Mucosa of descending colon (tissue), 3 donors: ENCODE measurements around the gene RNF146. TPM values are rescaled to one million over a fixed set of nuclear protein-coding genes. Genes with fewer than 3 reads are reported as not detected.
"Not testable (repeated sequence)": the region's sequence is repeated elsewhere in the genome, so short reads cannot be mapped to it uniquely, and the experiment has no call there.

Experiments
- ATAC-seq: fragments of 200-7000 bp; cut with Tn5 transposase; one replicate; pipeline ENCODE4 v1.9.1; 2020; ENCODE audit warnings: mild to moderate bottlenecking, moderate library complexity
- DNase-seq, 3 donors: peaks; one replicate each; pipeline ENCODE4 v3.0.0-alpha.2; 2020
- H3K36me3 ChIP-seq: fragments of 200-600 bp; one replicate; pipeline ENCODE4 v1.8.0; 2021; ENCODE audit warnings: low read depth, mild to moderate bottlenecking
- H3K4me1 ChIP-seq: fragments of 200-600 bp; one replicate; pipeline ENCODE4 v1.8.0; 2021; ENCODE audit warnings: low read depth, mild to moderate bottlenecking
- H3K4me3 ChIP-seq: fragments of 200-600 bp; one replicate; pipeline ENCODE4 v1.8.0; 2021; ENCODE audit warnings: mild to moderate bottlenecking
- H3K9me3 ChIP-seq: fragments of 200-600 bp; one replicate; pipeline ENCODE4 v1.8.0; 2021; ENCODE audit warnings: mild to moderate bottlenecking
- CTCF ChIP-seq: fragments of 200-600 bp; IDR thresholded peaks from one replicate; pipeline ENCODE4 v1.8.0; 2022; ENCODE audit warnings: antibody characterized with exemption, mild to moderate bottlenecking
- intact Hi-C, 2 donors: fragments of 100-400 bp; cut with DNase I in 1 of 2; cut with micrococcal nuclease in 1 of 2; formaldehyde crosslinking; loops; one replicate each; pipeline versions ENCODE4 v1.11.0 to v1.11.1; 2022; cut with DNase I, micrococcal nuclease
- total RNA-seq, 3 donors: library from RNA; stranded (reverse); fragmentation: NEBNext Ultra II Directional in 2 of 3; extraction: Animal tissue kit (Norgen Biotek cat#: 25700) in 2 of 3; gene quantifications; one replicate each; pipeline versions ENCODE4 v1.2.1 to v1.2.4, GENCODE V29; 2021 to 2023
- donor health status: DM: no; HTN: no; CAD: no; lungs with moderate emphysema.
- donor health status: DM: no; HTN: no; CAD: no.
- donor health status: DM: no; HTN: yes; CAD: no.

Gene RNF146
- total RNA-seq, 3 donors from 2014 or later: 25.1 to 48.6 (median 29.5) TPM

GRCh38 chr6:127305741-127306140, 39.1 kb downstream of the RNF146 start:
- ATAC-seq (no peak), DNase-seq (no peak)
- H3K4me1 ChIP-seq: no peaks in the 10 kb centered on the region
- no peaks in the 10 kb centered on the region for H3K9me3 ChIP-seq
- H3K36me3 ChIP-seq: no peaks in the 10 kb centered on the region
- intact Hi-C loops: no loop called here
- no peak overlapping the region for H3K4me3 ChIP-seq
- TF ChIP-seq CTCF: no peak

- intact Hi-C loops: no loop called here
- Histone ChIP-seq H3K36me3 (no peaks in the 10 kb centered on the region), H3K9me3 (no peaks in the 10 kb centered on the region), H3K4me1 (no peaks in the 10 kb centered on the region), H3K4me3 (no peak overlapping the region)
- no peak for ATAC-seq
- no peak for DNase-seq
- TF ChIP-seq CTCF: no peak
These were observed 50.9 kb downstream of the RNF146 start for GRCh38 chr6:127317388-127318128.

- Histone ChIP-seq H3K4me3 (no peak overlapping the region), H3K9me3 (no peaks in the 10 kb centered on the region), H3K36me3 (no peaks in the 10 kb centered on the region), H3K4me1 (no peaks in the 10 kb centered on the region)
- intact Hi-C loops: no loop called here
- DNase-seq (no peak), ATAC-seq (no peak)
- no peak for TF ChIP-seq CTCF
These were observed 53.0 kb downstream of the RNF146 start for GRCh38 chr6:127319686-127320085.

GRCh38 chr6:127328043-127328609, 61.5 kb downstream of the RNF146 start:
- H3K9me3 ChIP-seq: no peaks in the 10 kb centered on the region
- no peak for TF ChIP-seq CTCF
- ATAC-seq: no peak
- intact Hi-C loops: no loop called here
- H3K4me1 ChIP-seq: no peaks in the 10 kb centered on the region
- no peak overlapping the region for H3K4me3 ChIP-seq
- no peak for DNase-seq
- no peaks in the 10 kb centered on the region for H3K36me3 ChIP-seq

GRCh38 chr6:127331256-127331655, 64.6 kb downstream of the RNF146 start:
- ATAC-seq, H3K4me1 ChIP-seq, DNase-seq, H3K36me3 ChIP-seq, H3K4me3 ChIP-seq, H3K9me3 ChIP-seq, intact Hi-C loops: not testable (repeated sequence)

GRCh38 chr6:127332383-127332961, 65.8 kb downstream of the RNF146 start:
- no peak for ATAC-seq
- no peak overlapping the region for H3K4me3 ChIP-seq

More at GRCh38 chr6:127332383-127332961, 65.8 kb downstream of the RNF146 start:
- H3K36me3 ChIP-seq: no peaks in the 10 kb centered on the region
- intact Hi-C loops: no loop called here
- no peak for TF ChIP-seq CTCF
- no peak for DNase-seq
- H3K9me3 ChIP-seq: no peaks in the 10 kb centered on the region
- no peaks in the 10 kb centered on the region for H3K4me1 ChIP-seq
